Measurements from ENCODE around the gene SCAF4.

- no peak for TF ChIP-seq CTCF (conservative IDR thresholded peaks at IDR 0.05; ENCODE audit: low read length)
- no peak for TF ChIP-seq EZH2phosphoT487 (IDR thresholded peaks at IDR 0.05; ENCODE audit: borderline replicate concordance, low read depth, low read length)
Observed at GRCh38 chr21:31713115-31713514, 18.8 kb downstream of the SCAF4 start.
